Neural cell (in vitro differentiated cells): ENCODE data around the gene DCUN1D3. TPM values are rescaled to one million over a fixed set of nuclear protein-coding genes. Genes with fewer than 3 reads are reported as not detected.

Source experiments
- H2AFZ ChIP-seq: fragments of 200-600, 300-800 bp; sonication (generic), shearing (Covaris generic); 2 replicates; pipeline ENCODE4 v1.6.0; 2014; ENCODE audit warnings: low read depth, mild to moderate bottlenecking, antibody characterized with exemption, low read length, moderate library complexity
- H3F3A ChIP-seq: fragments of 200-600 bp; shearing (Covaris generic); 2 replicates; pipeline ENCODE4 v1.6.1; 2016; ENCODE audit warnings: mild to moderate bottlenecking, moderate library complexity, mixed read lengths, antibody characterized with exemption, low read length; ENCODE audit not compliant: insufficient read depth, poor library complexity, severe bottlenecking
- H3K27ac ChIP-seq: fragments of 200-600, 300-800 bp; sonication (generic), shearing (Covaris generic); 2 replicates; pipeline ENCODE4 v1.5.1; 2014; ENCODE audit warnings: mild to moderate bottlenecking, low read length, moderate library complexity
- H3K27me3 ChIP-seq: fragments of 300-800, 200-600 bp; sonication (generic), shearing (Covaris generic); 2 replicates; pipeline ENCODE4 v1.6.0; 2014; ENCODE audit warnings: mild to moderate bottlenecking, low read depth, low read length, moderate library complexity; ENCODE audit not compliant: insufficient read depth
- H3K36me3 ChIP-seq: fragments of 300-800, 200-600 bp; sonication (generic), shearing (Covaris generic); 2 replicates; pipeline ENCODE4 v1.5.1; 2014; ENCODE audit warnings: mild to moderate bottlenecking, antibody characterized with exemption, low read length, moderate library complexity; ENCODE audit not compliant: insufficient read depth
- H3K4me2 ChIP-seq: fragments of 300-800, 200-600 bp; sonication (generic), shearing (Covaris generic); 2 replicates; pipeline ENCODE4 v1.6.0; 2014; ENCODE audit warnings: mild to moderate bottlenecking, low read length
- H3K4me3 ChIP-seq: fragments of 300-800, 200-600 bp; sonication (generic), shearing (Covaris generic); 2 replicates; pipeline ENCODE4 v1.5.1; 2014; ENCODE audit warnings: mild to moderate bottlenecking, low read length, moderate library complexity
- H3K79me2 ChIP-seq: fragments of 200-600 bp; shearing (Covaris generic); replicated peaks from 2 replicates; pipeline ENCODE4 v1.6.0; 2014; ENCODE audit warnings: mild to moderate bottlenecking, low read length, moderate library complexity; ENCODE audit not compliant: insufficient read depth
- H3K9ac ChIP-seq: fragments of 300-800, 200-600 bp; sonication (generic), shearing (Covaris generic); 2 replicates; pipeline ENCODE4 v1.6.1; 2016; ENCODE audit warnings: mild to moderate bottlenecking, low read length, mixed read lengths
- H3K9me2 ChIP-seq: fragments of 200-600 bp; shearing (Covaris generic); 2 replicates; pipeline ENCODE4 v1.6.1; 2016; ENCODE audit warnings: mild to moderate bottlenecking, low read length, mixed read lengths; ENCODE audit not compliant: insufficient read depth
- H3K9me3 ChIP-seq: fragments of 200-600, 300-800 bp; sonication (generic), shearing (Covaris generic); 2 replicates; pipeline ENCODE4 v1.6.1; 2016; ENCODE audit warnings: mild to moderate bottlenecking, mixed run types, low read length, moderate library complexity, mixed read lengths
- H4K20me1 ChIP-seq: fragments of 200-600 bp; shearing (Covaris generic); 2 replicates; pipeline ENCODE4 v1.6.1; 2016; ENCODE audit warnings: mild to moderate bottlenecking, mixed run types; ENCODE audit not compliant: insufficient read depth
- CTCF ChIP-seq: fragments of 450-650 bp; IDR thresholded peaks from 2 replicates; pipeline ENCODE4 v1.5.1; 2014; ENCODE audit warnings: antibody characterized with exemption, mild to moderate bottlenecking, moderate library complexity; ENCODE audit not compliant: poor library complexity, severe bottlenecking
- EP300 ChIP-seq: fragments of 450-650 bp; conservative IDR thresholded peaks from 2 replicates; pipeline ENCODE4 v1.6.1; 2014; ENCODE audit warnings: antibody characterized with exemption, mild to moderate bottlenecking, moderate library complexity; ENCODE audit not compliant: poor library complexity, severe bottlenecking
- EZH2 ChIP-seq: fragments of 200-600, 300-800 bp; shearing (Covaris generic), sonication (generic); IDR thresholded peaks from 2 replicates; pipeline ENCODE4 v1.6.1; 2014; ENCODE audit warnings: antibody characterized with exemption, low read length, borderline replicate concordance, mild to moderate bottlenecking; ENCODE audit not compliant: insufficient read depth, poor library complexity, severe bottlenecking
- MXI1 ChIP-seq: fragments of 450-650 bp; conservative IDR thresholded peaks from 2 replicates; pipeline ENCODE4 v1.6.1; 2014; ENCODE audit warnings: antibody characterized with exemption, mild to moderate bottlenecking; ENCODE audit not compliant: poor library complexity, severe bottlenecking
- POLR2AphosphoS5 ChIP-seq: IDR thresholded peaks from 2 replicates; pipeline ENCODE4 v1.6.1; 2012
- RAD21 ChIP-seq: fragments of 450-650 bp; conservative IDR thresholded peaks from 2 replicates; pipeline ENCODE4 v1.6.1; 2014; ENCODE audit warnings: antibody characterized with exemption, mild to moderate bottlenecking, moderate library complexity
- REST ChIP-seq: IDR thresholded peaks from 2 replicates; pipeline ENCODE4 v1.6.1; 2012; ENCODE audit warnings: borderline replicate concordance
- SMC3 ChIP-seq: fragments of 450-650 bp; conservative IDR thresholded peaks from 2 replicates; pipeline ENCODE4 v1.6.1; 2014; ENCODE audit warnings: antibody characterized with exemption, mild to moderate bottlenecking, moderate library complexity; ENCODE audit not compliant: poor library complexity
- TAF1 ChIP-seq: IDR thresholded peaks from 2 replicates; pipeline ENCODE4 v1.6.1; 2012; ENCODE audit warnings: low read depth
- polyA plus RNA-seq: library from polyadenylated mRNA; depleted of rRNA; stranded (reverse); fragments of >200 nt; gene quantifications from 2 replicates; pipeline ENCODE4 v1.2.3, GENCODE V29; 2014

DCUN1D3 gene
- polyA plus RNA-seq, 1 donor from 2014 or later, result 9.2 TPM

GRCh38 chr16:20910781-20911321, 10.7 kb upstream of the DCUN1D3 start:
- Histone ChIP-seq H4K20me1 (no peaks in the 10 kb centered on the region), H3K27ac (no peak overlapping the region)

More at GRCh38 chr16:20910781-20911321, 10.7 kb upstream of the DCUN1D3 start:
- no peaks in the 10 kb centered on the region for H3K9me3 ChIP-seq
- no peak overlapping the region for H2AFZ ChIP-seq
- H3K9ac ChIP-seq, result no peak overlapping the region
- no peak overlapping the region for H3K4me2 ChIP-seq
- no peaks in the 10 kb centered on the region for H3K27me3 ChIP-seq
- H3K4me3 ChIP-seq, result no peak overlapping the region
- no peaks in the 10 kb centered on the region for H3F3A ChIP-seq
- TF ChIP-seq EZH2 (no peak), SMC3 (no peak), REST (no peak), MXI1 (no peak), TAF1 (no peak), POLR2AphosphoS5 (no peak), CTCF (no peak), RAD21 (no peak), EP300 (no peak)
- H3K36me3 ChIP-seq, result no peaks in the 10 kb centered on the region
- H3K79me2 ChIP-seq, result no peaks in the 10 kb centered on the region
- H3K9me2 ChIP-seq, result no peaks in the 10 kb centered on the region
